ENCODE results near the gene RELB. TPM values are rescaled to one million over a fixed set of nuclear protein-coding genes. Genes with fewer than 3 reads are reported as not detected.
A peak's percentile ranks its signal among the peaks of the same experiment; 100 is the strongest.

RELB gene
- total and polyA plus RNA-seq, 9 of the 15 experiments (the other 6 are each of a cell fraction or from before 2014, with no cell fraction given) = 0.15 to 1.1 (median 0.28) TPM; not detected in 2

DNA sequence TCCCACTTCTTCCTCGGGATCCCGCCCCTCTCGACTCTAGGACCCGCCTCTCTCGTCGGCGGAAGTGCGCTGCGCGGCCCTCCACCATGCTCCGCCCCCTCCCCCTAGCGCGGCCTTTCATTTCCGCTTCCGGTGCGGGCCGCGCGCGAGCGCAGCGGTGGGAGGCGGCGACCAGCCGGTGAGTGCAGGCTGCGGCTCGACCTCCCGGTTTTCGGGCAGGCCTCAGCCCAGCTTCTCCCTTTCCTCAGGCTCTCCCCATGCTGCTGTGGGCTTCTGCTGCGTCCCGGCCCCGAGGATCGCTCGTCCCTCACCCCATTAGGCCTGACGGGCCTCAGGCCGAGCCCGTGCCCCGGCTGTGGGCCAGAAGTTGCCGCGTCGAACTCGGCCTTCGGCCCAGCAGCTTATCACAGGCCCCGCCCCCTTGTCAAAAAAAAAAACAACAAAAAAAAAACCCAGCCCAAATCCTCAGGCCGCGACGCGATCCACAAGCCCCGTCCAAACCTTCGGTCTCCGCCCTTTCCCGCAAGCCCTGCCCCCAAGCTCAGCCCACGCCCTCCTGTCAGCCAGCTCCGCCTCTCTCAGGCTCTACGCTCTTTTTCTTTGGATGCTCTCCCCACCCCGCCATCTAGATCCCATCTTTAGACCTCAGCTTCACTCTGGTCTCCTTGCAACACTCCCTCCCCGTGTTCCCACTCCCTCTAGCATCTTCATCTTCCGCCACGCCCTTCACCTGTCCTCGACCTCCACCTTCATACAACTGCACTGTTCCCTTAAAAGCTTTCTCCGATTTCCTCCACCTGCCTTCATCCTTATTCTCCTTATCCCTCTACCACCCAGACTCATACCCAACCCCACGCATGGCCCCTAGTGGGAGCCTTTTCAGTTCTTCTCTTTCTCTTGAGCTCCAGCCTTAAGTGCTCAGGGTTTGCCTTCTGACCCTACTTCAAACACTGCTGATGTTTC lies 37.9 kb downstream of the RELB start, which contains the start of gene CLASRP (continued):
- TF ChIP-seq MAZ (CRISPR knock-in tag; conservative IDR thresholded peaks at IDR 0.05 in 1 of 2, IDR thresholded peaks at IDR 0.05 in 1 of 2) (peak; percentile 82 to 94), CAMTA2 (CRISPR knock-in tag; conservative IDR thresholded peaks at IDR 0.05) (no peak), KLF16 (IDR thresholded peaks at IDR 0.05) (no peak), CC2D1A (IDR thresholded peaks at IDR 0.05) (peak; percentile 51; the same call in 1 of the 2 replicates), XRCC4 (IDR thresholded peaks at IDR 0.05; ENCODE audit: extremely low read depth, insufficient read depth, insufficient read length) (no peak), BRD4 (IDR thresholded peaks at IDR 0.05) (0 out of 2 replicates have a peak, but pooled peaks have one; percentile 62)
- TF ChIP-seq, protein P1, sequence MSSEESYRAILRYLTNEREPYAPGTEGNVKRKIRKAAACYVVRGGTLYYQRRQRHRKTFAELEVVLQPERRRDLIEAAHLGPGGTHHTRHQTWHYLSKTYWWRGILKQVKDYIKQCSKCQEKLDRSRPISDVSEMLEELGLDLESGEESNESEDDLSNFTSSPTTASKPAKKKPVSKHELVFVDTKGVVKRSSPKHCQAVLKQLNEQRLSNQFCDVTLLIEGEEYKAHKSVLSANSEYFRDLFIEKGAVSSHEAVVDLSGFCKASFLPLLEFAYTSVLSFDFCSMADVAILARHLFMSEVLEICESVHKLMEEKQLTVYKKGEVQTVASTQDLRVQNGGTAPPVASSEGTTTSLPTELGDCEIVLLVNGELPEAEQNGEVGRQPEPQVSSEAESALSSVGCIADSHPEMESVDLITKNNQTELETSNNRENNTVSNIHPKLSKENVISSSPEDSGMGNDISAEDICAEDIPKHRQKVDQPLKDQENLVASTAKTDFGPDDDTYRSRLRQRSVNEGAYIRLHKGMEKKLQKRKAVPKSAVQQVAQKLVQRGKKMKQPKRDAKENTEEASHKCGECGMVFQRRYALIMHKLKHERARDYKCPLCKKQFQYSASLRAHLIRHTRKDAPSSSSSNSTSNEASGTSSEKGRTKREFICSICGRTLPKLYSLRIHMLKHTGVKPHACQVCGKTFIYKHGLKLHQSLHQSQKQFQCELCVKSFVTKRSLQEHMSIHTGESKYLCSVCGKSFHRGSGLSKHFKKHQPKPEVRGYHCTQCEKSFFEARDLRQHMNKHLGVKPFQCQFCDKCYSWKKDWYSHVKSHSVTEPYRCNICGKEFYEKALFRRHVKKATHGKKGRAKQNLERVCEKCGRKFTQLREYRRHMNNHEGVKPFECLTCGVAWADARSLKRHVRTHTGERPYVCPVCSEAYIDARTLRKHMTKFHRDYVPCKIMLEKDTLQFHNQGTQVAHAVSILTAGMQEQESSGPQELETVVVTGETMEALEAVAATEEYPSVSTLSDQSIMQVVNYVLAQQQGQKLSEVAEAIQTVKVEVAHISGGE (CRISPR knock-in tag; IDR thresholded peaks at IDR 0.05) = peak in 2 of 3 experiments; percentile 60 to 65; a peak in 3 of 6 replicates
- TF ChIP-seq, protein P2, sequence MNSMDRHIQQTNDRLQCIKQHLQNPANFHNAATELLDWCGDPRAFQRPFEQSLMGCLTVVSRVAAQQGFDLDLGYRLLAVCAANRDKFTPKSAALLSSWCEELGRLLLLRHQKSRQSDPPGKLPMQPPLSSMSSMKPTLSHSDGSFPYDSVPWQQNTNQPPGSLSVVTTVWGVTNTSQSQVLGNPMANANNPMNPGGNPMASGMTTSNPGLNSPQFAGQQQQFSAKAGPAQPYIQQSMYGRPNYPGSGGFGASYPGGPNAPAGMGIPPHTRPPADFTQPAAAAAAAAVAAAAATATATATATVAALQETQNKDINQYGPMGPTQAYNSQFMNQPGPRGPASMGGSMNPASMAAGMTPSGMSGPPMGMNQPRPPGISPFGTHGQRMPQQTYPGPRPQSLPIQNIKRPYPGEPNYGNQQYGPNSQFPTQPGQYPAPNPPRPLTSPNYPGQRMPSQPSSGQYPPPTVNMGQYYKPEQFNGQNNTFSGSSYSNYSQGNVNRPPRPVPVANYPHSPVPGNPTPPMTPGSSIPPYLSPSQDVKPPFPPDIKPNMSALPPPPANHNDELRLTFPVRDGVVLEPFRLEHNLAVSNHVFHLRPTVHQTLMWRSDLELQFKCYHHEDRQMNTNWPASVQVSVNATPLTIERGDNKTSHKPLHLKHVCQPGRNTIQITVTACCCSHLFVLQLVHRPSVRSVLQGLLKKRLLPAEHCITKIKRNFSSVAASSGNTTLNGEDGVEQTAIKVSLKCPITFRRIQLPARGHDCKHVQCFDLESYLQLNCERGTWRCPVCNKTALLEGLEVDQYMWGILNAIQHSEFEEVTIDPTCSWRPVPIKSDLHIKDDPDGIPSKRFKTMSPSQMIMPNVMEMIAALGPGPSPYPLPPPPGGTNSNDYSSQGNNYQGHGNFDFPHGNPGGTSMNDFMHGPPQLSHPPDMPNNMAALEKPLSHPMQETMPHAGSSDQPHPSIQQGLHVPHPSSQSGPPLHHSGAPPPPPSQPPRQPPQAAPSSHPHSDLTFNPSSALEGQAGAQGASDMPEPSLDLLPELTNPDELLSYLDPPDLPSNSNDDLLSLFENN (IDR thresholded peaks at IDR 0.05; ENCODE audit: low read depth in 2 of 2, low read length in 2 of 2) = peak in 1 of 2 experiments; percentile 42; a peak in 1 of 4 replicates

All from K562 (cell line).